HG03575 (cell line): Measurements from ENCODE around the gene DNALI1.
A peak's percentile ranks its signal among the peaks of the same experiment; 100 is the strongest.
"Not testable (repeated sequence)": the region's sequence is repeated elsewhere in the genome, so short reads cannot be mapped to it uniquely, and the experiment has no call there.

Source experiments
- ATAC-seq: cut with Tn5 transposase; IDR thresholded peaks from one replicate; pipeline ENCODE4 v1.9.1; 2021; ENCODE audit not compliant: unreplicated experiment, insufficient number of reproducible peaks, low FRiP score; ENCODE audit errors: extremely low read depth

DNALI1 gene

DNA sequence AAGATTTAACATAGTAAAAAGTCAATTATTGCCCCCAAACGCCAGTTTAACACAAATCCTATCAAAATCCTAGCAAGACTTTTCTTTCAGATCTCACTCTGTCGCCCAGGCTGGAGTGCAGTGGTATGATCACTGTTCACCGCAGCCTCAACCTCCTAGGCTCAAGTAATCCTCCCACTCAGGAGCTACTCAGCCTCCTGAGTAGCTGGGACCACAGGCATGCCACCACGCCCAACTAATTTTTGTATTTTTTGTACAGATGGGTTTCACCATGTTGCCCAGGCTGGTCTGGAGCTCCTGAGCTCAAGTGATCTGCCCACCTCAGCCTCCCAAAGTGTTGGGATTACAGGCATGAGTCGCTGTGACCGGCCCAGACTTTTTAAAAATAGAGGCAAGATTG is 7.4 kb upstream of the DNALI1 start:
- no peak for ATAC-seq

DNA sequence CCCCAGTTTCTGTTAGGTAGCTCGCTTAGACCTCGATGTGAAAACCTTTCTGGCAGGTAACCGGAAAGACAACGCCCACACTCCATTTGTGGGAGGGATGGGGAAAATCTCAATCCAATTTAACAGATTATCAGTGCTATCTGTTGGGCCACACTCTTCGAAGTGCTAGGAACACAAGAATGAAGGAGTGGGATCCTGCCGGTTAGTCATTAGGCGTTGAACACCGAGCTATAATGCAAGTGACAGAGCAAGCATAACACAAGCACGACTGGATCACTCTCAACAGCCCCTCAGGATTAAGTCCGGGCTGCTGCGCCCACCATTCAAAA is 3.2 kb upstream of the DNALI1 start:
- no peak for ATAC-seq

DNA sequence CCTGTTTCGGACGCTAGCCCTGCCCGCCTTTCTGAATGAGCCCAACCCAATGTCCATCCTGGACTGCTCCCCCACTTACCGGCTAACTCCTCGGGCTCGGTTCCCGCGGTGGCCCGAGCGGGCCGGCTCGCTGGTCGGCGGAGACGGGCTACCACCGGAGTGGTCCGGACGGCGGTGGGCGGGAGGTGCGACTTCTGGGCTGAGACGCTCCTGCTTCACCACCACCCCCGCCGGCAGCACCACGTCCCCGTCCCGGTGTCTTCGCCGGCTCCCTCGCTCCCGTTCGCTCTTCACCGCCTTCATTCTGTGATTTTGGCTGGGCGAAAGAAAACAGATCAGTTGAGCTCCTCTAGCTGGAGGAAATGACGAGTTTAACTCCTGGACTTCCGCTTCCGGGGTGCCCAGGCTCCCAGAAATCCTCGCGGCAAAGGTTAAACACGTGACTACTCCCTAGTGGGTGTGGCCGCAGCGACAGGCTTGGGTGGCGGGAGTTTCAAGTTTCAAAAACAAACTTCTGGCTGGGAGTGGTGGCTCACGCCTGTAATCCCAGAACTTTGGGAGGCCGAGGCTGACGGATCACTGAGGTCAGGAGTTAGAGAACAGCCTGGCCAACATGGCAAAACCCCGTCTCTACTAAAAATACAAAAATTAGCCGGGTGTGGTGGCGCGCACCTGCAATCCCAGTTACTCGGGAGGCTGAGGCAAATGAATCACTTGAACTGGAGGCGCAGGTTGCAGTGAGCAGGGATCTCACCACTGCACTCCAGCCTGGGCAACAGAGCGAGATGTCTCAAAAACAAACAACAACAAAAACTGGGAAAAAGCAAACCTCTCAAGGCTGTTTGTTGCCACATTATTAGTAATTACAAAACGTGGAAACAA is 2.6 kb upstream of the DNALI1 start, which contains the start of gene SNIP1:
TSS of gene SNIP1 (minus strand) at position 367 of the 882 bp plus-strand sequence. CDS start at position 303, 64 bp downstream.
- peak; percentile 47 for ATAC-seq

GRCh38 chr1:37557402-37557801 is 662 bp downstream of the DNALI1 start:
- no peak for ATAC-seq

- ATAC-seq = no peak
Measured at GRCh38 chr1:37558411-37558810, 1.7 kb downstream of the DNALI1 start.

DNA sequence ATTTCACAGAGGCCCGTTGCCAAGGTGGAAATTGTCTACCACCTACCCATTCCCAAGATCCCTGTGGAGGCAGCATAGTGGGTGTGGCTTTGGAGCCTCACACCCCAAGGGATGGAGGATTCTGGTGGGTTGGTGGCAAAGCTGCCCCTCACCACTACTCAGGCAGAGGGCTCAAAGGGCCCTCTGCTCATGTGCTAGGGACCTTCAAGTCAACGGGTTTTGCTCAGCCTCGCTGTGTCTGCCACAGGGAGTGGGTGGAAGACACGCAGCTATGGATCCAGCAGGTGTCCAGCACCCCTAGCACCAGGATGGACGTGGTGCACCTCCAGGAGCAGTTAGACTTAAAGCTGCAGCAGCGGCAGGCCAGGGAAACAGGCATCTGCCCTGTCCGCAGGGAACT is 2.3 kb downstream of the DNALI1 start:
- ATAC-seq = no peak

- ATAC-seq = not testable (repeated sequence)
Measured at GRCh38 chr1:37559957-37560379, 3.2 kb downstream of the DNALI1 start.

GRCh38 chr1:37560401-37561132 is 3.8 kb downstream of the DNALI1 start:
- ATAC-seq = no peak

GRCh38 chr1:37561133-37562132 is 4.7 kb downstream of the DNALI1 start:
- ATAC-seq = no peak

DNA sequence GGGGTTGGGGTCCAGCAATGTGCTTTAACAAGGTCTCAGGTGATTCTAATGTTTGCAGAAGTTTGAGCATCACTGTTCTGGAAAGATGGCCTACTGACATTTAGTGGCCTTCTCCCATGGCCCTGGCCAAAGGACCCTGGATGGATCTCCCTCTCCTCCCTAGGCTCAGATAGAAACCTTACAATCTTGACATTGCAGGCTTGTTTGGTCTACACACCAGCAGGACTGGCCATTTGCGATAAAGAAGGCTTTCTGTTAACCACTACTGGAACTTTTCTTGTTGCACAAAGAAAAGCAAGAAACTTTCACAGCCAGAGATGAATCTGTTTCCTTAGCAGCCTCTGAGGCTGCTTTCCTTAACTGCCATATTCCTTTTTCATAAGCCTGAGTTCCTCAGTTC is 6.2 kb downstream of the DNALI1 start:
- ATAC-seq = no peak

DNA sequence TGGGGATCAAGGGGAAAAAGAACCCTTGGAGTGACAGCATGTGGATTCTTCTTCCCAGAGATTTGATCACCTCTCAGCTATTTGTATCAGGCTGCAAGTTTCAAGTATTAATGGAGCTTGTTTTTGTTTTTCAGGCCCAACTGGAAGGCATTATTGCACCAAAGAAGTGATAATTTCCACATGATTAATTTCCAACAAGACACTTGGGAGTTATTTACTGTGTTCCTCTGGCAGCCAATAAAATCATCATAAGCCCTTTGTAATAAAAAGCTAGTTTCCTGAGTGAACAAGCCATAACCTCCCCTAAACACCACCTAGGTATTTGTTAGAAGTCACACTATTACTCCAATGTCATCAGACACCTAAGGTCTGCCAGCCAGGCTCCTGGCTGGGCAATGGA is 8.2 kb downstream of the DNALI1 start:
- ATAC-seq = no peak

- ATAC-seq = no peak
Measured at GRCh38 chr1:37567023-37567422, 10.3 kb downstream of the DNALI1 start.

DNA sequence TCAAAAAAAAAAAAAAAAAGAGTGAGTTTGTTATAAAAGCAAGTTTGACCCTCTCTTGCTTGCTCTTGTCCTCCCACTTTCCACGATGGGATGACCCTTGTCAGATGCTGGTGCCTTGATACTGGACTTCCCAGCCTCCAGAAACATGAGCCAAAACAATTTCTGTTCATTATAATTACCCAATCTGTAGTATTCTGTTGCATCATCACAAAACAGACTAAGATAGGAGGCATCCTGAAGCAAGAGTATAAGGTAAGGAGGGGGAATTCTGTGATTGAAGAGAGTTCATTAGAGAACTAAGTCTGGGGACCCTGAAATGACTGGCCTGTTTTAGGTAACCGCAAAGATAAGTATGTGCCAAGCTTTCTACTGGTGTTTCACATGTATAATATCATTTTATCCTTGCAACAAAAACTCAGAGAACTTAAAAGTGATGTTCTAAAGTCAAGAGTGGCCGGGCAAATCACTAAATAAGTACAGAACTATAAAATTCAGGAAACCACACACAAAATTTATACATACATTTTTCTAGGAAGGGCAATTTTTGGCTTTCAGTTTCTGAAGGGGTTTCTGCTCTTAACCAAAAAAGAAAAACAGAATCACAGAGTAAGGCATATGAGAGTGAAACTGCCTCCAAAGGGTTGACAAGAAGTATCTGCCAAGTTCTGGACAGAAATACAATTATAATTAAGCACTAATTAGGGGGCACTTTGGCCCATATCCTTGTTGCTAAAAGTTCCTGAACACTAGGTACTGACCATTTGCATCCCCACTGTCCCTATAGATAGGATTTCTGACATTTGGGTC is 14.0 kb downstream of the DNALI1 start:
- no peak for ATAC-seq

- no peak for ATAC-seq
Measured at GRCh38 chr1:37574834-37575480, 18.2 kb downstream of the DNALI1 start.

- no peak for ATAC-seq
Measured at GRCh38 chr1:37575692-37576091, 19.0 kb downstream of the DNALI1 start.

GRCh38 chr1:37584544-37584943 is 27.8 kb downstream of the DNALI1 start:
- ATAC-seq = not testable (repeated sequence)

DNA sequence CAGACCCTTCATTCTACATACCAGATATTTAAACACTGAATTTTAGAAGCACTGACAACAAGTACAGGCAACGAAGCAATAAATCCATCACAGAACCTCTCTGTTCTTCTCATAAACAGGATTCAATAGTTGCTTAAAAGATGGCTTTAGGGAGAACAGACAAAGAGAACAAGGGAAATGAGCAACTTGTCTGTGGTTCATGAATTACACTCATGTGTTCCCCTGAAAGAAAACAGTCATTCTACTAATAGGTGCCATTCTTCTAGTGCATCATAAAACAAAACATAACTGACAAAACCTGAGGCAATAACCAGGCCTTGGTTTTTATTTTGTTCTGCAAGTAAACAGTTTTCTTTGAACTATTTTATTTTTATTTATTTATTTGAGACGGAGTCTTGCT is 32.2 kb downstream of the DNALI1 start:
- ATAC-seq = no peak

DNA sequence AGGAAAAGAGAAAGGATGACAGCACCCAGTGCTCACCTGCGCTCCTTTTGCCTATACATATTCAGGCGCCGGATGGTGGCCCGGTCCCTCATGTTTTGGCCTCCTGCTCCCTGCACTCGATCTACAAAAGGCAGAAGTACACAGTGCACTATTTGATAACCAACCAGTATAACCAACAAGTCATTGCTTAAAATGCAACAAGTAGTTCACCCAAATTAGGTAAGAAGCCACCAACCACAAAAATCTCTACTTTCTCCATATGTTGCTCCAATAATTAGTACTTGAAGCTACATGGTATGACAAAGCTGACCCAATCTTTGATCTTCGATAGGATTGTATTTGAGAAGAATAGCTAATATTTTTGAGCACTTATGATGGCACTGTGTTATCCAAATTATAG is 37.0 kb downstream of the DNALI1 start:
- no peak for ATAC-seq
